Caki2 (cell line): ENCODE measurements around the gene AMPD2. TPM values are rescaled to one million over a fixed set of nuclear protein-coding genes. Genes with fewer than 3 reads are reported as not detected.

Experiments
- DNase-seq: peaks from one replicate; pipeline ENCODE4 v3.0.0-alpha.2; 2015; ENCODE audit warnings: low read depth
- in situ Hi-C: cut with HindIII; loops from 2 replicates; pipeline ENCODE4 v1.10.0; 2016; ENCODE audit warnings: low sequenced_read_pairs, low pct_unique_long_range_greater_than_20kb, mixed read lengths
- total RNA-seq: library from RNA; depleted of rRNA; stranded (reverse); fragments of >200 nt; shearing (Covaris generic); gene quantifications from 2 replicates; pipeline ENCODE4 v1.2.3, GENCODE V29; 2014; ENCODE audit warnings: low replicate concordance; rRNA removed

Gene AMPD2
- total RNA-seq = 131 and 135 TPM in 2 replicates

GRCh38 chr1:109619576-109620400 is at the start of gene AMPD2, which contains the start of gene GNAT2:
TSS of gene AMPD2 (plus strand) at chr1:109619837. CDS start at chr1:109621176, 1,339 bp downstream.
TSS of gene GNAT2 (minus strand) at chr1:109619616. CDS start at chr1:109612870, 6,746 bp downstream.
- peak; percentile 66 for DNase-seq
- in situ Hi-C loops = no loop called here

DNA sequence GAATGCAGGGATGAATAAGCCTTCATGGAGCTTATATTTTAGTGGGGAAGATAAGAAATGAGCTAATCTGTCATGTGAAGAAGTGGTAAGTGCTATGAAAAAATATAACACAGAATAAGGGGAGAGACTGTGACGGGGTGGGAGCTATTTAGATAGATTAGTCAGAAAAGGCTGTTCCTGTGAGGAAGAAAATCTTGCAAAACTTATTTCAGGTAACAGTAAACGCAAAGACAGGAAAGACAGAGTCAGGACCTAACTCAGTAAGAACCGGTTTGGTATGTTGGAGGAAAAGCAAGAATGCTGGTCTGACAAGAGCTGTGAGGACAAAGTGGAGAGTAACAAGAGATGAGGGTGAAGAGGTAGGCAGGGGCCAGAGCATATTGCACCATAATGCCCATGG is 49.2 kb upstream of the AMPD2 start:
- DNase-seq = no peak
- in situ Hi-C loops = no loop called here

- DNase-seq = no peak
- in situ Hi-C loops = no loop called here
These were observed 45.9 kb upstream of the AMPD2 start for GRCh38 chr1:109573785-109574184.

DNA sequence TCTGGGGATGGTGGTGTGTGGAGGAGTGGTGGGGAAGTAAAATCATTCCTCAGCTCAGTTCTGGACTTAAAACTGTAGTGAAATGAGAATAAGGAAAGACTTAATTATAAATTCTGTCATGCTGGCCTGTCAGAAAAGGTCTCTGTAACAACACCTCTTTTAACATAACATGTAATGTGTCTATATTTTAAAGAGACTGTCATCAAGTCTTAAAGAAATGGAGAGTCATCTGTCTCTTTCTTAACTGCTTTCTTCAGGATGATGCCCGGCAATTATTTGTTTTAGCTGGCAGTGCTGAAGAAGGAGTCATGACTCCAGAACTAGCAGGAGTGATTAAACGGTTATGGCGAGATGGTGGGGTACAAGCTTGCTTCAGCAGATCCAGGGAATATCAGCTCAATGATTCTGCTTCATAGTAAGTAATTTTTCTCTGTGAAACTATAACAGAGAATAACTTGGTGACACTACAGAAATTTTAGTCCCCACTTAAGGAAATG is 40.6 kb upstream of the AMPD2 start:
- in situ Hi-C loops = no loop called here

DNA sequence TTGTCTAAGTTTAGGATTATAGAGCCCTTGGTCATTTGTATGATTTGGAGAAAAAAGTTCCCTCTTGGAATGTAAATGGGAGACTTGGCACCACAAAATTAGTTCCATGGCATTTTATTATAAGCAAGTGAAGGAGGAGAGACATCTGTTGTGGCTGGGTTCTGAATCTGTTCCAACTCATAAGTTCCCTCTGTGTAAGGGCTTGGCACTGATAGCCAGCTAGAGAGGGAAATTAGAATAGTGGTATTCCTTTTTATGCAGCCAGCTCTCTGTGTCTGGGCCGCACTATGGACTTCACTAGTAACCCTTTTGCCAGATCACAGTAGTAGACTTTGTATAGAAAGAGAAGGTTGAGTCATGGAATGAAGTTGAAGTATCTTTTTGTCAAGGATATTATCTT is 40.1 kb upstream of the AMPD2 start:
- in situ Hi-C loops = no loop called here
- DNase-seq = no peak

More for the DNA sequence above, 40.6 kb upstream of the AMPD2 start:
- no peak for DNase-seq

DNA sequence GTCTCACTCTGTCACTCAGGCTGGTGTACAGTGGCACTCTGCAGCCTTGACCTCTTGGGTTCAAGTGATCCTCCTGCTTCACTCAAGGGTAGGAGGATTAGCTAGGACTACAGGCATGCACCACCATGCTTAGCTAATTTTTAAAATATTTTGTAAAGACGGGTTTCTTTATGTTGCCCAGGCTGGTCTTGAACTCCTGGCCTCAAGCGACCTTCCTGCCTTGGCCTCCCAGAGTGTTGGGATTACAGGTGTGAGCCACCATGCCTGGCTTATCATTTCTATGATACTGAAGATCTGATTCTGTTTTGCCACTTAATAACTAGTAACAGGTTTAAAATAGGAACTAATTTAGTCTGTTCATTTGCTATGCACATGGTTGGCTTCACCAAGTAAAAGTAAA is 37.6 kb upstream of the AMPD2 start:
- no peak for DNase-seq
- in situ Hi-C loops = no loop called here

GRCh38 chr1:109584766-109585165 is 34.9 kb upstream of the AMPD2 start:
- in situ Hi-C loops = no loop called here
- DNase-seq = no peak

GRCh38 chr1:109586055-109586454 is 33.6 kb upstream of the AMPD2 start:
- DNase-seq = no peak
- in situ Hi-C loops = no loop called here

- no peak for DNase-seq
- in situ Hi-C loops = no loop called here
These were observed 30.5 kb upstream of the AMPD2 start for GRCh38 chr1:109589177-109589576.

DNA sequence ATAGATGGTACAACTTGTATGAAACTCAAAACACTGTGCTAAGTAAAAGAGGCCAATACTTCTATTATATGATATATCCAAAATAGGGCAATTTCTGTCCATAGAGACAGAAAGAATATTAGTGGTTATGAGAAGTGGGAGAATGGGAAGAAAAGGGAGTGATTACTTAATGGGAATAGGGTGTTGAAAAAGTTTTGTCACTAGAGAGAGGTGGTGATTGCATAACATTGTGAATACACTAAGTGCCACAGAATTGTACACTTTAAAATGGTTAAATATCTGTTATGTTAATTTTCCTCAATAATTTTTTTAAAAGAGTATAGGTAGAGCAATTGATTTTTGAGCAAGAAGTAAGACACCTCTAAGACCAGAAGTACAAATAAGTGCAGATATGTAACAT is 30.0 kb upstream of the AMPD2 start:
- in situ Hi-C loops = no loop called here
- no peak for DNase-seq

DNA sequence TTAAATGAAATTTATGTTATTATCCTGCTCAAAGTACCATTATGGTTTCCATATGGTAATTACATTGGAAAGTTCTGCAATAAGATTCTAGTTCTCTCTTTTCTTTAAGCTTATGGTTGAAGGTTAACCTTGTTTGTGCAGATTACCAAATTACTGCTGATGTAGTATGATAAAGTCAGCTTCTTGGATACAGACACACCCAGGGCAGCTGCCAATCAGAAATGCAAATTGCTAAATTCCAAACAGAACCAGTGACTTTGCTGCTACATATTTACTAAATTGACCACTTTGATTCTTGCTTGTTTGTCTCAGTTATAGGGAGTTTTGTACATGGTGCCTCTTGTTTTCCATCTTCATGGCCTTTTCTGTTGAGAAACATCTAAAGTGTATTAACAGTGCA is 26.7 kb upstream of the AMPD2 start:
- in situ Hi-C loops = no loop called here
- DNase-seq = no peak

GRCh38 chr1:109595531-109595930 is 24.1 kb upstream of the AMPD2 start:
- DNase-seq = peak; percentile 12
- in situ Hi-C loops = no loop called here

DNA sequence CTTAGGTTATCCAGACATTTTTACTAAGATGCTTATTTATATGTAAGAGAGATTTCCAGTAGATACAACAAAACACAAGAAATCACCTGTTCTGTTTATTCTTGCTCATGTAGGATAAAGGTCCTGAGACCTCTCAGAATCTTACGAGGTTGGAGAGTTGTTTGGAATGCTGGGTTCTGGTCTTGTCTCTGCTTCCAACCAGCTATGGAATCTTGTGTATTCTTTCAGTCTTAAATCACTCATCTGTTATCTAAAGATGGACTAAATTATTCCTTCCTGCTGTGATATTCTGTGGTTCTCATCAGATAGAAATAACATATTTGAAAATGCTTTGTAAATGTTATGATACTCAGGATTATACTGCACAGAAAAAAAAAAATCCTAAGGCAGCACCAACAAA is 21.5 kb upstream of the AMPD2 start:
- in situ Hi-C loops = no loop called here
- no peak for DNase-seq

DNA sequence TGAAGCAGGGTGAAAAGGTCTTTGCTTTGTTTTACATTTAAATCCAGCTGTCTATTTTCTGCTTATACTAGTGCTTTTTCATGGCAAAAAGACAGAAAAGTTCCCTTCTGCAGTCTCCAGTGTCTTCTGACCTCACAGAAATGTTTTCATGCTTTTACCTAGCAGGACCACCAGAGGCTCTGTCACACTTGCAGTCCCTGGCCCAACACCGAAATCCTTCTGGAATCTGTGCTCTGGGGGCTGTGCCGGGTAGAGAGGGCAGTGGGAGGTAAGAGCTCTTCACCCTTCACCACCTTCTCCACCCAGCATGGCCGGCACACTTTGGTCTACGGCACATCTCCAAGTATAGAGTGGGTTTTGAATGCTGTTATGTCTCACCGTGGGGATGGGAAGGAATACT is 21.0 kb upstream of the AMPD2 start:
- in situ Hi-C loops = no loop called here
- DNase-seq = no peak

DNA sequence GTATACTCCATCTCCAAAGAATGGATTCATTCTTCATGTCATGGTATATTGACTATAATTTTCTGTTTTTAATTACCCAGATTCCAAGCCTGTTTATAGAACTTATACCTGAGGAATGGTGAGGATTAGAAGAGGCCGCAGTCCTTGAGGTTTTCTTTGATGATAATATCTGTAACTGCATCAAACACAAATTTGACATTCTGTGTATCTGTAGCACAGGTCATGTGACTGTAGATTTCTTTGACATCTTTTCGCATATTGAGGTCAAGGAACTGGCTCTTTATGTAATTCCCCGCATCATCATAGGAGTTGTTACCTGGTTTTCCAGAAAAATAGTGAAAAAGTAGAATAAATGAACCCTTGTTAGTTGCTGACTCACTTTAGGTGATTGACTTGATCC is 16.4 kb upstream of the AMPD2 start:
- in situ Hi-C loops = no loop called here
- no peak for DNase-seq

- in situ Hi-C loops = no loop called here
These were observed 14.3 kb upstream of the AMPD2 start for GRCh38 chr1:109605381-109605780.

DNA sequence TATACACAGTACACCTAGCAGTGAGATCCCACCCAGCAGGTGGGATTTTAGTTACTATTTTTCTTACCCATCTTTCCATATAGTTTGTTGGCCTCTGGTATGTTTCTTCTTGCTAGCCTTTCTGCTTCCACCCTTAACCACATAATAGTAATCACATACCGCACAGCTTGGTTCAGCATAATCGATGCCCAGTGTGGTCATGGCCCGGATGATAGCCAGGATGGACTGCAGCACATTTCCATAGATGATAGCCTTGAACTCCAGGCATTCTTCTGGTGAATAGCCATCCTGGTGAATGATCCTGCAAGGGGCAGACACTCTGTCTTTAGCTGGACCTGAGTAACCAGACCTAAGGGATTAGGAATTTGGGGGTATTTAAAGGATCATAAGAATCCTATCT is 9.8 kb upstream of the AMPD2 start:
- DNase-seq = no peak
- in situ Hi-C loops = no loop called here

More at GRCh38 chr1:109605381-109605780, 14.3 kb upstream of the AMPD2 start:
- DNase-seq = no peak

DNA sequence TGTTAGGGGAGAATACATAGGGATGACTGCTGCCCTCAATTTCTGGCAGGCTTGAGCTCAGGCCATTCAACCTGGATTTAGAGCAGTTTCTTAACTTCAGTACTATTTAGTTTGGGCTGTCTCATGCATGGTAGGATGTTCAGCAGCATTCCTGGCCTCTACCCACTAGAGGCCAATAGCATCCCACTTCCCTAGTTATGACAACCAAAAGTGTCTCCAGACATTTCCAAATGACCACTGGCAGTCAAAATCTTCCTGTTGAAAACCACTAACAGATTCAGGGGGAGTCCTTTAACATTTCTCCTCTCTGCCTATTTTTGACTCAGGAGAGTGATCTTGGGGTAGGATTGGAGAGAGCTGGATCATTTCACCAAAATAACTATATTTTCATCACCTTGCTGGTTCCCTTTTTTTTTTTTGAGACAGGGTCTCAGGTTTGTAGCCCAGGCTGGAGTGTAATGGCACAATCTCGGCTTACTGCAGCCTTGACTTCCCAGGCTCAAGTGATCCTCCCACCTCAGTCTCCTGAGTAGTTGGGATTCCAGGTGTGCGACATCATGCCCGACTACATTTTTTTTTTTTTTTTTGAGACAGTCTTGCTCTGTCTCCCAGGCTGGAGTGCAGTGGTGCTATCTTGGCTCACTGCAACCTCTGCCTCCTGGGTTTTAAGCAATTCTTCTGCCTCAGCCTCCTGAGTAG is 8.9 kb upstream of the AMPD2 start:
- in situ Hi-C loops = no loop called here
- peak; percentile 49 for DNase-seq

GRCh38 chr1:109611308-109611990 is 8.2 kb upstream of the AMPD2 start:
- in situ Hi-C loops = no loop called here
- no peak for DNase-seq
